SK-N-SH (cell line): ENCODE data around the gene GALNT11. TPM values are rescaled to one million over a fixed set of nuclear protein-coding genes. Genes with fewer than 3 reads are reported as not detected.

Experiments used
- CTCF ChIA-PET: fragments of 300-600, 350-600 bp; formaldehyde crosslinking; extraction: SDS; loops from one replicate; lab custom pipeline; 2021; lab: Yijun Ruan, JAX
- POLR2A ChIA-PET: fragments of 350-600 bp; sonication (Branson Sonifier 250); formaldehyde crosslinking; extraction: SDS; loops from one replicate; lab custom pipeline; 2020; ENCODE audit warnings: antibody characterized with exemption, inconsistent platforms; lab: Yijun Ruan, JAX
- DNase-seq: peaks from one replicate; pipeline ENCODE4 v3.0.0; 2012
- H2AFZ ChIP-seq: fragments of 200-600 bp; sonication (generic); 2 replicates; pipeline ENCODE4 v1.8.1; 2016; ENCODE audit warnings: antibody characterized with exemption, mild to moderate bottlenecking, low read depth
- H3F3A ChIP-seq: fragments of 200-600 bp; sonication (generic); replicated peaks from 2 replicates; pipeline ENCODE3; 2016; ENCODE audit warnings: antibody characterized with exemption, mild to moderate bottlenecking; ENCODE audit not compliant: insufficient read depth
- H3K27ac ChIP-seq, 2 experiments: fragments of 200-500 bp in 1 of 2; fragments of 200-600 bp in 1 of 2; sonication (Bioruptor generic) in 1 of 2; sonication (generic), shearing (Covaris generic) in 1 of 2; 2 replicates each; pipeline versions ENCODE4 v1.5.1 to v1.6.1; 2014 to 2016; ENCODE audit warnings: low read depth in 2 of 2, inconsistent platforms in 1 of 2, low read length in 1 of 2, mild to moderate bottlenecking in 1 of 2, mixed read lengths in 1 of 2
- H3K27me3 ChIP-seq: fragments of 200-600 bp; sonication (generic), shearing (Covaris generic); 2 replicates; pipeline ENCODE4 v1.6.1; 2016; ENCODE audit warnings: mixed run types; ENCODE audit not compliant: insufficient read depth
- H3K36me3 ChIP-seq, 2 experiments: fragments of 200-500 bp in 1 of 2; fragments of 200-600 bp in 1 of 2; sonication (Bioruptor generic) in 1 of 2; sonication (generic) in 1 of 2; replicated peaks in 1 of 2; 2 replicates each; pipeline versions ENCODE3 to v1.5.1; 2014 to 2016; ENCODE audit warnings: low read length in 1 of 2, mild to moderate bottlenecking in 1 of 2; ENCODE audit not compliant: insufficient read depth in 2 of 2, control insufficient read depth in 1 of 2
- H3K4me1 ChIP-seq, 2 experiments: fragments of 200-500 bp in 1 of 2; fragments of 200-600 bp in 1 of 2; sonication (Bioruptor generic) in 1 of 2; sonication (generic), shearing (Covaris generic) in 1 of 2; 2 replicates each; pipeline versions ENCODE4 v1.5.1 to v1.6.1; 2014 to 2016; ENCODE audit warnings: low read depth in 1 of 2, low read length in 1 of 2, mixed run types in 1 of 2; ENCODE audit not compliant: insufficient read depth in 2 of 2, control insufficient read depth in 1 of 2
- H3K4me2 ChIP-seq: fragments of 200-600 bp; sonication (generic), shearing (Covaris generic); 2 replicates; pipeline ENCODE4 v1.6.1; 2017; ENCODE audit warnings: mixed run types
- H3K4me3 ChIP-seq, 2 experiments: fragments of 200-500 bp in 1 of 2; fragments of 200-600 bp in 1 of 2; sonication (Bioruptor generic) in 1 of 2; sonication (generic), shearing (Covaris generic) in 1 of 2; 2 replicates each; pipeline versions ENCODE4 v1.5.1 to v1.8.1; 2014 to 2016; ENCODE audit warnings: low read depth in 2 of 2, inconsistent platforms in 1 of 2, low read length in 1 of 2, mild to moderate bottlenecking in 1 of 2, mixed read lengths in 1 of 2, moderate library complexity in 1 of 2
- H3K79me2 ChIP-seq: fragments of 200-600 bp; sonication (generic); 2 replicates; pipeline ENCODE4 v1.8.1; 2017; ENCODE audit warnings: mild to moderate bottlenecking; ENCODE audit not compliant: insufficient read depth
- H3K9ac ChIP-seq: fragments of 200-600 bp; sonication (generic); 2 replicates; pipeline ENCODE4 v1.6.1; 2017; ENCODE audit warnings: mixed run types
- H3K9me2 ChIP-seq: fragments of 200-600 bp; sonication (generic); 2 replicates; pipeline ENCODE4 v1.6.1; 2017; ENCODE audit warnings: mixed run types
- H3K9me3 ChIP-seq: fragments of 200-600 bp; sonication (generic); 2 replicates; pipeline ENCODE4 v1.6.1; 2017; ENCODE audit warnings: mixed run types, mild to moderate bottlenecking, moderate library complexity
- H4K20me1 ChIP-seq: fragments of 200-600 bp; sonication (generic); 2 replicates; pipeline ENCODE4 v1.6.1; 2017; ENCODE audit warnings: mild to moderate bottlenecking, mixed run types; ENCODE audit not compliant: insufficient read depth
- ELF1 ChIP-seq: IDR thresholded peaks from 2 replicates; pipeline ENCODE4 v1.4.0; 2012
- FOXJ3 ChIP-seq: sonication (generic); formaldehyde crosslinking; IDR thresholded peaks from 2 replicates; pipeline ENCODE4 v1.5.1; 2020; ENCODE audit warnings: mild to moderate bottlenecking, missing genetic modification reagents
- FOXM1 ChIP-seq: IDR thresholded peaks from 2 replicates; pipeline ENCODE4 v1.4.0; 2012; ENCODE audit warnings: low read depth, mild to moderate bottlenecking
- JUND ChIP-seq: IDR thresholded peaks from 2 replicates; pipeline ENCODE4 v1.4.0; 2012
- PBX3 ChIP-seq: IDR thresholded peaks from 2 replicates; pipeline ENCODE4; 2012
- POLR2AphosphoS5 ChIP-seq: IDR thresholded peaks from 2 replicates; pipeline ENCODE4 v1.6.1; 2012; ENCODE audit warnings: low read depth, low read length
- RCOR1 ChIP-seq: fragments of 150-350 bp; IDR thresholded peaks from 2 replicates; pipeline ENCODE4 v1.6.1; 2017; ENCODE audit warnings: antibody characterized with exemption, low read length
- RFX5 ChIP-seq: IDR thresholded peaks from 2 replicates; pipeline ENCODE4 v1.6.1; 2012; ENCODE audit warnings: mild to moderate bottlenecking, improper control_type of control experiment, low read length
- SIN3A ChIP-seq: IDR thresholded peaks from 2 replicates; pipeline ENCODE4 v1.6.1; 2012; ENCODE audit warnings: low read depth, mild to moderate bottlenecking, low read length, moderate library complexity, borderline replicate concordance
- SMC3 ChIP-seq: IDR thresholded peaks from 2 replicates; pipeline ENCODE4 v1.6.1; 2012; ENCODE audit warnings: low read depth, low read length, improper control_type of control experiment
- TAF1 ChIP-seq: IDR thresholded peaks from 2 replicates; pipeline ENCODE4 v1.6.1; 2012; ENCODE audit warnings: low read depth, mild to moderate bottlenecking, low read length, moderate library complexity, borderline replicate concordance
- TCF12 ChIP-seq: IDR thresholded peaks from 2 replicates; pipeline ENCODE4 v1.4.0; 2012
- TEAD4 ChIP-seq: IDR thresholded peaks from 2 replicates; pipeline ENCODE4 v1.4.0; 2012; ENCODE audit warnings: mild to moderate bottlenecking, borderline replicate concordance; ENCODE audit not compliant: insufficient read depth
- USF1 ChIP-seq: IDR thresholded peaks from 2 replicates; pipeline ENCODE4 v1.4.0; 2012; ENCODE audit warnings: low read depth, borderline replicate concordance
- WGBS: methylation state at CpG from one replicate; pipeline ENCODE4 v1.1.6; 2017; ENCODE audit warnings: low lambda C conversion rate; 5-methylcytosine and 5-hydroxymethylcytosine counted together
- polyA plus RNA-seq, 3 experiments: library from polyadenylated mRNA; depleted of rRNA; stranded (reverse); fragments of >200 nt; gene quantifications; 2 replicates each; pipeline ENCODE4 v1.2.3, GENCODE V29; 2012
- TF ChIP-seq, protein P1 (sequence below): fragments of 200-600 bp; sonication (generic); IDR thresholded peaks from 2 replicates; pipeline ENCODE4 v1.6.1; 2017; ENCODE audit warnings: antibody characterized with exemption, mild to moderate bottlenecking, moderate library complexity
- TF ChIP-seq, protein P2 (sequence below): IDR thresholded peaks from 2 replicates; pipeline ENCODE4 v1.6.1; 2012; ENCODE audit warnings: mild to moderate bottlenecking, low read depth, low read length, moderate library complexity

GALNT11 gene
- polyA plus RNA-seq, 1 of the 3 experiments (the other 2 are of a cell fraction): 70.0 TPM

DNA sequence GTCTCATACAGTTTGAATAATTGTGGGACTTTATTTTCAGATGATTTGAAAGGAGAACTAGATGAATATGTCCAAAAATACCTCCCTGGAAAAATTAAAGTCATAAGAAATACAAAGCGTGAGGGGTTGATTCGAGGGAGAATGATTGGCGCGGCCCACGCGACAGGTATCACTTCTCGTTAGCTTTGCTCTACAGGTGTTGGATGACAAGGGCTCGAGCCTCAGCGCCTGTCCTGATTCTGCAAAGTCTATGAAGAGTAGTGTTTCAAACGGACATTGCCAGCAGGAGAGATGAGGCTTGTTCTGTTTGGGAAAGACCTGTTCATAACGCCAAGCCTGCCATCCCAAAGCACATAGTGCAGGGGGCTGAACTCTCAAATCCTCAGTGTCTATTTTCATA, 79.7 kb downstream of the GALNT11 start:
- Histone ChIP-seq H3K4me2 (no peak overlapping the region), H2AFZ (no peak overlapping the region), H3K4me3 (no peak overlapping the region), H3K27ac (no peak overlapping the region), H3K9ac (no peak overlapping the region), H3K36me3 (peaks cover 26 to 72% of the 10 kb centered on the region in 2 experiments), H3K9me3 (no peaks in the 10 kb centered on the region), H4K20me1 (no peaks in the 10 kb centered on the region), H3K27me3 (no peaks in the 10 kb centered on the region), H3K9me2 (no peaks in the 10 kb centered on the region), H3K79me2 (no peaks in the 10 kb centered on the region), H3F3A (no peaks in the 10 kb centered on the region), H3K4me1 (no peaks in the 10 kb centered on the region; a peak in 1 of 4 replicates)
- no peak for DNase-seq
- ChIA-PET CTCF (interaction anchor here (2.3 kb wide), 1 partner anchor 12 kb away, joined by 8 read pairs; no protein-coding TSS in a partner anchor), POLR2A (no interaction called here)
- TF ChIP-seq SIN3A: no peak
- no peak for TF ChIP-seq PBX3
- TF ChIP-seq TCF12: no peak
- TF ChIP-seq SMC3: no peak
- TF ChIP-seq USF1: no peak
- TF ChIP-seq, protein P1, sequence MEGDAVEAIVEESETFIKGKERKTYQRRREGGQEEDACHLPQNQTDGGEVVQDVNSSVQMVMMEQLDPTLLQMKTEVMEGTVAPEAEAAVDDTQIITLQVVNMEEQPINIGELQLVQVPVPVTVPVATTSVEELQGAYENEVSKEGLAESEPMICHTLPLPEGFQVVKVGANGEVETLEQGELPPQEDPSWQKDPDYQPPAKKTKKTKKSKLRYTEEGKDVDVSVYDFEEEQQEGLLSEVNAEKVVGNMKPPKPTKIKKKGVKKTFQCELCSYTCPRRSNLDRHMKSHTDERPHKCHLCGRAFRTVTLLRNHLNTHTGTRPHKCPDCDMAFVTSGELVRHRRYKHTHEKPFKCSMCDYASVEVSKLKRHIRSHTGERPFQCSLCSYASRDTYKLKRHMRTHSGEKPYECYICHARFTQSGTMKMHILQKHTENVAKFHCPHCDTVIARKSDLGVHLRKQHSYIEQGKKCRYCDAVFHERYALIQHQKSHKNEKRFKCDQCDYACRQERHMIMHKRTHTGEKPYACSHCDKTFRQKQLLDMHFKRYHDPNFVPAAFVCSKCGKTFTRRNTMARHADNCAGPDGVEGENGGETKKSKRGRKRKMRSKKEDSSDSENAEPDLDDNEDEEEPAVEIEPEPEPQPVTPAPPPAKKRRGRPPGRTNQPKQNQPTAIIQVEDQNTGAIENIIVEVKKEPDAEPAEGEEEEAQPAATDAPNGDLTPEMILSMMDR: no peak
- no peak for TF ChIP-seq RCOR1
- TF ChIP-seq TEAD4: no peak
- no peak for TF ChIP-seq RFX5
- no peak for TF ChIP-seq FOXM1
- TF ChIP-seq ELF1: no peak
- TF ChIP-seq TAF1: no peak
- TF ChIP-seq POLR2AphosphoS5: no peak
- TF ChIP-seq, protein P2, sequence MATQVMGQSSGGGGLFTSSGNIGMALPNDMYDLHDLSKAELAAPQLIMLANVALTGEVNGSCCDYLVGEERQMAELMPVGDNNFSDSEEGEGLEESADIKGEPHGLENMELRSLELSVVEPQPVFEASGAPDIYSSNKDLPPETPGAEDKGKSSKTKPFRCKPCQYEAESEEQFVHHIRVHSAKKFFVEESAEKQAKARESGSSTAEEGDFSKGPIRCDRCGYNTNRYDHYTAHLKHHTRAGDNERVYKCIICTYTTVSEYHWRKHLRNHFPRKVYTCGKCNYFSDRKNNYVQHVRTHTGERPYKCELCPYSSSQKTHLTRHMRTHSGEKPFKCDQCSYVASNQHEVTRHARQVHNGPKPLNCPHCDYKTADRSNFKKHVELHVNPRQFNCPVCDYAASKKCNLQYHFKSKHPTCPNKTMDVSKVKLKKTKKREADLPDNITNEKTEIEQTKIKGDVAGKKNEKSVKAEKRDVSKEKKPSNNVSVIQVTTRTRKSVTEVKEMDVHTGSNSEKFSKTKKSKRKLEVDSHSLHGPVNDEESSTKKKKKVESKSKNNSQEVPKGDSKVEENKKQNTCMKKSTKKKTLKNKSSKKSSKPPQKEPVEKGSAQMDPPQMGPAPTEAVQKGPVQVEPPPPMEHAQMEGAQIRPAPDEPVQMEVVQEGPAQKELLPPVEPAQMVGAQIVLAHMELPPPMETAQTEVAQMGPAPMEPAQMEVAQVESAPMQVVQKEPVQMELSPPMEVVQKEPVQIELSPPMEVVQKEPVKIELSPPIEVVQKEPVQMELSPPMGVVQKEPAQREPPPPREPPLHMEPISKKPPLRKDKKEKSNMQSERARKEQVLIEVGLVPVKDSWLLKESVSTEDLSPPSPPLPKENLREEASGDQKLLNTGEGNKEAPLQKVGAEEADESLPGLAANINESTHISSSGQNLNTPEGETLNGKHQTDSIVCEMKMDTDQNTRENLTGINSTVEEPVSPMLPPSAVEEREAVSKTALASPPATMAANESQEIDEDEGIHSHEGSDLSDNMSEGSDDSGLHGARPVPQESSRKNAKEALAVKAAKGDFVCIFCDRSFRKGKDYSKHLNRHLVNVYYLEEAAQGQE: no peak
- TF ChIP-seq FOXJ3 (CRISPR knock-in tag): no peak
- no peak for TF ChIP-seq JUND
- WGBS: 93% methylated on average over 11 of the region's 11 CpGs
